Measurements from ENCODE around the gene CAVIN3. TPM values are rescaled to one million over a fixed set of nuclear protein-coding genes. Genes with fewer than 3 reads are reported as not detected.

Gene CAVIN3
- total and polyA plus RNA-seq, 2 donors (not counting 1 experiment from before 2014, with no cell fraction given): not detected

- H3K79me2 ChIP-seq (ENCODE audit: control insufficient read depth, insufficient read depth, low read length): no peaks in the 10 kb centered on the region
- WGBS (ENCODE audit: insufficient coverage): no CpG with 5 or more reads among the region's 2 CpGs
- H4K20me1 ChIP-seq (ENCODE audit: control insufficient read depth, insufficient read depth, low read length, poor library complexity, severe bottlenecking): no peaks in the 10 kb centered on the region
- H3K36me3 ChIP-seq (replicated peaks in 1 of 2; ENCODE audit: control extremely low read depth in 1 of 2, control insufficient read depth in 1 of 2, extremely low read depth in 1 of 2, insufficient read depth in 2 of 2, low read length in 1 of 2): no peaks in the 10 kb centered on the region
- H3K4me1 Mint-ChIP-seq: no peaks in the 10 kb centered on the region
- no peak overlapping the region for H3K27ac ChIP-seq (ENCODE audit: low read length in 2 of 2)
- H3K9me3 ChIP-seq (ENCODE audit: control extremely low read depth in 1 of 3, control insufficient read depth in 2 of 3, insufficient read depth in 1 of 3, low read length in 2 of 3): no peaks in the 10 kb centered on the region
- ATAC-seq (ENCODE audit: low read depth) (no peak), DNase-seq (no peak)
- no peak overlapping the region for H3K4me3 ChIP-seq (ENCODE audit: control extremely low read depth in 1 of 5, extremely low read depth in 1 of 5, insufficient read depth in 1 of 5, low read depth in 2 of 5, low read length in 4 of 5)
- no peaks in the 10 kb centered on the region for H3K4me1 ChIP-seq (ENCODE audit: control insufficient read depth in 2 of 2, insufficient read depth in 2 of 2, low read length in 2 of 2)
- H2AFZ ChIP-seq (ENCODE audit: insufficient read depth, low read depth, low read length, poor library complexity, severe bottlenecking): no peak overlapping the region
- ChIA-PET CTCF (no interaction called here), POLR2A (no interaction called here)
- H3K4me2 ChIP-seq (replicated peaks; ENCODE audit: low read depth, low read length, poor library complexity, severe bottlenecking): no peak overlapping the region
- no peak overlapping the region for H3K4me3 Mint-ChIP-seq
- no peak for TF ChIP-seq EZH2 (IDR thresholded peaks at IDR 0.05; ENCODE audit: borderline replicate concordance, insufficient read depth, low read depth, low read length, poor library complexity, severe bottlenecking)
- TF ChIP-seq, protein P1, sequence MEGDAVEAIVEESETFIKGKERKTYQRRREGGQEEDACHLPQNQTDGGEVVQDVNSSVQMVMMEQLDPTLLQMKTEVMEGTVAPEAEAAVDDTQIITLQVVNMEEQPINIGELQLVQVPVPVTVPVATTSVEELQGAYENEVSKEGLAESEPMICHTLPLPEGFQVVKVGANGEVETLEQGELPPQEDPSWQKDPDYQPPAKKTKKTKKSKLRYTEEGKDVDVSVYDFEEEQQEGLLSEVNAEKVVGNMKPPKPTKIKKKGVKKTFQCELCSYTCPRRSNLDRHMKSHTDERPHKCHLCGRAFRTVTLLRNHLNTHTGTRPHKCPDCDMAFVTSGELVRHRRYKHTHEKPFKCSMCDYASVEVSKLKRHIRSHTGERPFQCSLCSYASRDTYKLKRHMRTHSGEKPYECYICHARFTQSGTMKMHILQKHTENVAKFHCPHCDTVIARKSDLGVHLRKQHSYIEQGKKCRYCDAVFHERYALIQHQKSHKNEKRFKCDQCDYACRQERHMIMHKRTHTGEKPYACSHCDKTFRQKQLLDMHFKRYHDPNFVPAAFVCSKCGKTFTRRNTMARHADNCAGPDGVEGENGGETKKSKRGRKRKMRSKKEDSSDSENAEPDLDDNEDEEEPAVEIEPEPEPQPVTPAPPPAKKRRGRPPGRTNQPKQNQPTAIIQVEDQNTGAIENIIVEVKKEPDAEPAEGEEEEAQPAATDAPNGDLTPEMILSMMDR (IDR thresholded peaks at IDR 0.05): no peak
- H3K9ac ChIP-seq (ENCODE audit: low read length): no peak overlapping the region
- H3K9me3 Mint-ChIP-seq (ENCODE audit: insufficient read depth): no peaks in the 10 kb centered on the region
- intact Hi-C loops (cut with micrococcal nuclease): no loop called here
- H3K27me3 ChIP-seq (replicated peaks in 1 of 4; ENCODE audit: control extremely low read depth in 1 of 4, control insufficient read depth in 3 of 4, insufficient read depth in 4 of 4, low read length in 3 of 4): peaks cover 0 to 8% (median 3%) of the 10 kb centered on the region in 4 experiments
- H3K27me3 Mint-ChIP-seq: peaks cover 31% of the 10 kb centered on the region
- no peak overlapping the region for H3K27ac Mint-ChIP-seq
Observed at GRCh38 chr11:6301096-6301495, 19.2 kb downstream of the CAVIN3 start.

DNA sequence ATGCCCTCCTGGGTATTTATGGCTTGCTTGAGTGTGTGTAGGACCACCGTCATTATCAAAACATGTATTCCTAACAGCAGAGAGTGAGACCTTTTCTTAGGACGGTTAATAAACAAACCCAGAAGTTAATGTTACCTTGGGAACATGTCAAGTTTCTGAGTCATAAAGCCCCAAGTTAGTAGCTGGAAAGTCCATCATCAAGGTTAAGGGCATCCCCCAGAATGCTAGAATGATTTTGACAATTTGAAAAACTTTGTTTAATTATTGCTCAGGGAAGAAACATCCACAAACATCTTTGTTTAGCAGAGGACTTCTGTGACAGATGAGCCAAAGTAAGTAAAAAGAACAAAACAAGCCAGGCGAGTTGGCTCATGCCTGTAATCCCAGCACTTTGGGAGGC, 20.0 kb downstream of the CAVIN3 start:
- peaks cover 31% of the 10 kb centered on the region for H3K27me3 Mint-ChIP-seq
- DNase-seq (no peak), ATAC-seq (ENCODE audit: low read depth) (no peak)
- intact Hi-C loops (cut with micrococcal nuclease): no loop called here
- H3K27ac ChIP-seq (ENCODE audit: low read length in 2 of 2): no peak overlapping the region
- no peaks in the 10 kb centered on the region for H3K4me1 Mint-ChIP-seq
- H3K4me3 ChIP-seq (ENCODE audit: control extremely low read depth in 1 of 5, extremely low read depth in 1 of 5, insufficient read depth in 1 of 5, low read depth in 2 of 5, low read length in 4 of 5): no peak overlapping the region
- no peak overlapping the region for H3K4me2 ChIP-seq (replicated peaks; ENCODE audit: low read depth, low read length, poor library complexity, severe bottlenecking)
- H3K4me1 ChIP-seq (ENCODE audit: control insufficient read depth in 2 of 2, insufficient read depth in 2 of 2, low read length in 2 of 2): no peaks in the 10 kb centered on the region
- no peaks in the 10 kb centered on the region for H3K9me3 ChIP-seq (ENCODE audit: control extremely low read depth in 1 of 3, control insufficient read depth in 2 of 3, insufficient read depth in 1 of 3, low read length in 2 of 3)
- CTCF ChIA-PET: interaction anchor here (0.7 kb wide), 1 partner anchor 1387 kb away, joined by 3 read pairs; no protein-coding TSS in a partner anchor
- H3K9ac ChIP-seq (ENCODE audit: low read length): no peak overlapping the region
- H3K9me3 Mint-ChIP-seq (ENCODE audit: insufficient read depth): no peaks in the 10 kb centered on the region
- H3K27me3 ChIP-seq (replicated peaks in 1 of 4; ENCODE audit: control extremely low read depth in 1 of 4, control insufficient read depth in 3 of 4, insufficient read depth in 4 of 4, low read length in 3 of 4): peaks cover 0 to 8% (median 2%) of the 10 kb centered on the region in 4 experiments
- no peak overlapping the region for H3K27ac Mint-ChIP-seq
- H3K36me3 ChIP-seq (replicated peaks in 1 of 2; ENCODE audit: control extremely low read depth in 1 of 2, control insufficient read depth in 1 of 2, extremely low read depth in 1 of 2, insufficient read depth in 2 of 2, low read length in 1 of 2): no peaks in the 10 kb centered on the region
- H3K4me3 Mint-ChIP-seq: no peak overlapping the region
- H3K79me2 ChIP-seq (ENCODE audit: control insufficient read depth, insufficient read depth, low read length): no peaks in the 10 kb centered on the region
- WGBS (ENCODE audit: insufficient coverage): 92% methylated on average over 2 of the region's 3 CpGs
- H2AFZ ChIP-seq (ENCODE audit: insufficient read depth, low read depth, low read length, poor library complexity, severe bottlenecking): no peak overlapping the region
- TF ChIP-seq, protein P1 (IDR thresholded peaks at IDR 0.05): no peak
- no peak for TF ChIP-seq EZH2 (IDR thresholded peaks at IDR 0.05; ENCODE audit: borderline replicate concordance, insufficient read depth, low read depth, low read length, poor library complexity, severe bottlenecking)
- no peaks in the 10 kb centered on the region for H4K20me1 ChIP-seq (ENCODE audit: control insufficient read depth, insufficient read depth, low read length, poor library complexity, severe bottlenecking)
- POLR2A ChIA-PET: no interaction called here
